Hepatocyte (in vitro differentiated cells): Measurements from ENCODE around the gene COPS6. TPM values are rescaled to one million over a fixed set of nuclear protein-coding genes. Genes with fewer than 3 reads are reported as not detected.

Experiments
- DNase-seq: peaks from one replicate; pipeline ENCODE4 v3.0.0-alpha.2; 2016; ENCODE audit warnings: low spot score
- H2AFZ ChIP-seq: fragments of 200-600 bp; sonication (generic); 2 replicates; pipeline ENCODE4 v1.6.0; 2016; ENCODE audit warnings: antibody characterized with exemption, mild to moderate bottlenecking
- H3K27ac ChIP-seq: fragments of 200-600 bp; sonication (generic); 2 replicates; pipeline ENCODE4 v1.5.1; 2016; ENCODE audit warnings: mild to moderate bottlenecking
- H3K27me3 ChIP-seq: fragments of 200-600 bp; sonication (generic); 2 replicates; pipeline ENCODE4 v1.6.1; 2016
- H3K36me3 ChIP-seq: fragments of 200-600 bp; sonication (generic); replicated peaks from 2 replicates; pipeline ENCODE4 v1.5.1; 2016; ENCODE audit warnings: low read depth; ENCODE audit not compliant: insufficient read depth
- H3K4me1 ChIP-seq: fragments of 200-600 bp; sonication (generic); 2 replicates; pipeline ENCODE4 v1.5.1; 2016; ENCODE audit warnings: mild to moderate bottlenecking, moderate library complexity; ENCODE audit not compliant: insufficient read depth
- H3K4me2 ChIP-seq: fragments of 200-600 bp; sonication (generic); 2 replicates; pipeline ENCODE4 v1.6.0; 2016
- H3K4me3 ChIP-seq: fragments of 200-600 bp; sonication (generic); 2 replicates; pipeline ENCODE4 v1.5.1; 2016; ENCODE audit warnings: mild to moderate bottlenecking
- H3K79me2 ChIP-seq: fragments of 200-600 bp; sonication (generic); 2 replicates; pipeline ENCODE4 v1.6.0; 2017; ENCODE audit warnings: mild to moderate bottlenecking
- H3K9me2 ChIP-seq: fragments of 200-600 bp; sonication (generic); replicated peaks from 2 replicates; pipeline ENCODE4 v1.6.0; 2017; ENCODE audit warnings: mild to moderate bottlenecking; ENCODE audit not compliant: insufficient read depth
- H3K9me3 ChIP-seq: fragments of 200-600 bp; sonication (generic); 2 replicates; pipeline ENCODE4 v1.5.1; 2016; ENCODE audit warnings: low read depth, mild to moderate bottlenecking
- H4K20me1 ChIP-seq: fragments of 200-600 bp; sonication (generic); 2 replicates; pipeline ENCODE4 v1.6.0; 2016; ENCODE audit warnings: mild to moderate bottlenecking; ENCODE audit not compliant: insufficient read depth, poor library complexity, severe bottlenecking
- EZH2 ChIP-seq: fragments of 200-600 bp; sonication (generic); IDR thresholded peaks from 2 replicates; pipeline ENCODE4 v1.6.1; 2016; ENCODE audit warnings: antibody characterized with exemption, mild to moderate bottlenecking, borderline replicate concordance
- EZH2phosphoT487 ChIP-seq: fragments of 200-600 bp; sonication (generic); IDR thresholded peaks from one replicate; pipeline ENCODE4 v1.6.1; 2018; ENCODE audit warnings: antibody characterized with exemption, mild to moderate bottlenecking, low read depth, moderate library complexity; ENCODE audit not compliant: unreplicated experiment, severe bottlenecking
- WGBS: methylation state at CpG from one replicate; pipeline ENCODE4 v1.1.6; 2016; ENCODE audit warnings: low lambda C conversion rate; ENCODE audit errors: missing lambda C conversion rate; 5-methylcytosine and 5-hydroxymethylcytosine counted together
- polyA plus RNA-seq: library from polyadenylated mRNA; unstranded; fragments of >200 nt; fragmentation: Nextera tagmentation; extraction: Ambion mirVana; gene quantifications from 2 replicates; pipeline ENCODE4 v1.2.1, GENCODE V29; 2016
- total RNA-seq: library from RNA; depleted of rRNA; stranded (reverse); fragments of >200 nt; gene quantifications from 2 replicates; pipeline ENCODE4 v1.2.3, GENCODE V29; 2014
- TF ChIP-seq, protein P1 (sequence below): fragments of 200-600 bp; sonication (generic); IDR thresholded peaks from 2 replicates; pipeline ENCODE4 v1.5.1; 2016; ENCODE audit warnings: antibody characterized with exemption, mild to moderate bottlenecking; ENCODE audit not compliant: poor library complexity

COPS6 gene
- total and polyA plus RNA-seq, 2 experiments from 2014 or later, result 41.9 to 163 TPM

DNA sequence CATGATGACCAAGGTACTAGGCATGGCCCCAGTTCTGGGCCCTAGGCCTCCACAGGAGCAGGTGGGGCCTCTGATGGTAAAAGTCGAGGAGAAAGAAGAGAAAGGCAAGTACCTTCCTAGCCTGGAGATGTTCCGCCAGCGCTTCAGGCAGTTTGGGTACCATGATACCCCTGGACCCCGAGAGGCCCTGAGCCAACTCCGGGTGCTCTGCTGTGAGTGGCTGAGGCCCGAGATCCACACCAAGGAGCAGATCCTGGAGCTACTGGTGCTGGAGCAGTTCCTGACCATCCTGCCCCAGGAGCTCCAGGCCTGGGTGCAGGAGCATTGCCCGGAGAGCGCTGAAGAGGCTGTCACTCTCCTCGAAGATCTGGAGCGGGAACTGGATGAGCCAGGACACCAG, 31.8 kb upstream of the COPS6 start:
- Histone ChIP-seq H3K27ac (no peak overlapping the region), H3K4me1 (no peaks in the 10 kb centered on the region), H4K20me1 (no peaks in the 10 kb centered on the region), H3K36me3 (no peaks in the 10 kb centered on the region), H3K4me3 (no peak overlapping the region), H3K27me3 (no peaks in the 10 kb centered on the region), H3K79me2 (peaks cover 16% of the 10 kb centered on the region), H2AFZ (no peak overlapping the region), H3K4me2 (no peak overlapping the region), H3K9me2 (no peaks in the 10 kb centered on the region), H3K9me3 (no peaks in the 10 kb centered on the region)
- TF ChIP-seq EZH2phosphoT487 (no peak), EZH2 (no peak)
- TF ChIP-seq, protein P1, sequence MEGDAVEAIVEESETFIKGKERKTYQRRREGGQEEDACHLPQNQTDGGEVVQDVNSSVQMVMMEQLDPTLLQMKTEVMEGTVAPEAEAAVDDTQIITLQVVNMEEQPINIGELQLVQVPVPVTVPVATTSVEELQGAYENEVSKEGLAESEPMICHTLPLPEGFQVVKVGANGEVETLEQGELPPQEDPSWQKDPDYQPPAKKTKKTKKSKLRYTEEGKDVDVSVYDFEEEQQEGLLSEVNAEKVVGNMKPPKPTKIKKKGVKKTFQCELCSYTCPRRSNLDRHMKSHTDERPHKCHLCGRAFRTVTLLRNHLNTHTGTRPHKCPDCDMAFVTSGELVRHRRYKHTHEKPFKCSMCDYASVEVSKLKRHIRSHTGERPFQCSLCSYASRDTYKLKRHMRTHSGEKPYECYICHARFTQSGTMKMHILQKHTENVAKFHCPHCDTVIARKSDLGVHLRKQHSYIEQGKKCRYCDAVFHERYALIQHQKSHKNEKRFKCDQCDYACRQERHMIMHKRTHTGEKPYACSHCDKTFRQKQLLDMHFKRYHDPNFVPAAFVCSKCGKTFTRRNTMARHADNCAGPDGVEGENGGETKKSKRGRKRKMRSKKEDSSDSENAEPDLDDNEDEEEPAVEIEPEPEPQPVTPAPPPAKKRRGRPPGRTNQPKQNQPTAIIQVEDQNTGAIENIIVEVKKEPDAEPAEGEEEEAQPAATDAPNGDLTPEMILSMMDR, result no peak
- DNase-seq, result no peak
- WGBS, result 97% methylated on average over 10 of the region's 10 CpGs

DNA sequence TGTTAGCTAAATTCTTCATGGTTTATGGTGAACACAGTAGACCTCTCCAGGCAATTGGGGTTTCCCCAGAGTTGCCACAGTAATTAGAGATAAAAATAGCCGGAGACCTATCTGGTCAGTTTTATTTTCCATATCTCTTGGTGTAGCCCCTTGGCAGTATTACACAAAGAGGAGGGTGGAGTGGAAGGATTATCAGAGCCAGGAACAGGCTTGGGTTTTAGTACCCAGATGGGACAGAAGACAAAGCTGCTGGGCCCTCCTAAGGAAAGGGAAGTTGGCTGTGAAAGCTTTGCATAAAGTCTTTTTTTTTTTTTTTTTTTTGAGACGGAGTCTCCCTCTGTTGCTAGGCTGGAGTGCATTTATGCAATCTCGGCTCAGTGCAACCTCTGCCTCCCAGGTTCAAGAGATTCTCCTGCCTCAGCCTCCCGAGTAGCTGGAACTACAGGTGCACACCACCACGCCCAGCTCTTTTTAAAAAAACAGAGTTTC, 29.5 kb upstream of the COPS6 start:
- Histone ChIP-seq H3K27ac (no peak overlapping the region), H3K36me3 (no peaks in the 10 kb centered on the region)

DNA sequence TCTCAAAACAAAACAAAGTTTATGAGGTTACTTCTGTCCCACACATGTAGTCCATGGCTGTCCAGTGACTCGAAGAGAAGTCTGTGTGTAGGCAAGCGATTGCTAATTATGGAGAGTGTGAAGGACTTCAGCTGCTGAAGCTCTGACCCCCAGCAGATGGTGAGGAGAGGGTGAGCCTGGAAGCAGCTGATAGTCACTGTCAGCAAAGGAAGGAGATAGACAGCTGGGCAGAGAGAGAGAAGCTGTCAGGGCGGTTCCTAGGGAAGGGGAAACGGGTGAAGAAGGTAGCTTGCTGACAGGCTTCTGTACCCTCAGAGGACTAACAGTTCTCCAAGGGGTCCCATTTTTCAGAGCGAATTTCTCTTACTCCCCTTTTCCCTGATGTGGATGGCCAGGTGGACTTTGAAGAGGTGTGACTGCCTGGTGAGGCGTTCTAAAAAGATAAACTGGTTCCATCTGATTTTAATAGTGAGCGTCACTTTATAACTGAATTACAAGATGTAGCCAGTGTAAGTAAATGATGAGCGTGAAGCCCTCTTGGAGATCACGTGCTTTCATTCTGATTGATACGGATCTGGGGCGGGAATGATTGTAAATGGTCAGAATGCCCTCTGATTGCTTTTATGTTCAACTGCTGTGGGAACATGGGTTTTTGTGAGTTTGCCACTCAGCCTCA, 27.1 kb upstream of the COPS6 start:
- WGBS, result 97% methylated on average over 11 of the region's 11 CpGs
- Histone ChIP-seq H2AFZ (no peak overlapping the region), H3K4me1 (no peaks in the 10 kb centered on the region), H3K4me3 (no peak overlapping the region), H3K36me3 (no peaks in the 10 kb centered on the region), H3K4me2 (no peak overlapping the region), H3K27ac (no peak overlapping the region), H3K27me3 (no peaks in the 10 kb centered on the region), H3K9me2 (no peaks in the 10 kb centered on the region), H3K9me3 (no peaks in the 10 kb centered on the region), H4K20me1 (no peaks in the 10 kb centered on the region), H3K79me2 (no peaks in the 10 kb centered on the region)
- DNase-seq, result no peak
- TF ChIP-seq, protein P1, result no peak
- TF ChIP-seq EZH2phosphoT487 (no peak), EZH2 (no peak)

More for the DNA sequence above, 29.5 kb upstream of the COPS6 start:
- H3K79me2 ChIP-seq, result peaks cover 2% of the 10 kb centered on the region
- no peaks in the 10 kb centered on the region for H3K9me2 ChIP-seq
- no peak for DNase-seq
- H4K20me1 ChIP-seq, result no peaks in the 10 kb centered on the region
- no peaks in the 10 kb centered on the region for H3K9me3 ChIP-seq
- no peak overlapping the region for H3K4me2 ChIP-seq
- no peak overlapping the region for H2AFZ ChIP-seq
- H3K27me3 ChIP-seq, result no peaks in the 10 kb centered on the region
- TF ChIP-seq EZH2 (no peak), EZH2phosphoT487 (no peak)
- TF ChIP-seq, protein P1, result no peak
- H3K4me1 ChIP-seq, result no peaks in the 10 kb centered on the region
- over 99% methylated on average over 5 of the region's 5 CpGs for WGBS
- H3K4me3 ChIP-seq, result no peak overlapping the region
